Activated effector memory CD4-positive, alpha-beta T cell treated with anti-CD3 and anti-CD28 coated beads, Interleukin-2, amount 50 U/mL, for 16 hours (primary cell): ENCODE data around the gene KDM3A.

Experiments used
- DNase-seq: peaks from one replicate; pipeline ENCODE4 v3.0.0-alpha.2; 2020

KDM3A gene

GRCh38 chr2:86440631-86441391 lies at the start of gene KDM3A:
Gene KDM3A (plus strand): TSS chr2:86441371. CDS start chr2:86442048, 677 bp downstream.
- DNase-seq: peak; percentile 100

- DNase-seq: no peak
These were observed 48.2 kb upstream of the KDM3A start for GRCh38 chr2:86392873-86393518.

- no peak for DNase-seq
These were observed 47.4 kb upstream of the KDM3A start for GRCh38 chr2:86393521-86394491.

- DNase-seq: no peak
These were observed 44.8 kb upstream of the KDM3A start for GRCh38 chr2:86396291-86396785.

GRCh38 chr2:86397986-86398385 lies 43.2 kb upstream of the KDM3A start:
- DNase-seq: no peak

- DNase-seq: no peak
These were observed 42.4 kb upstream of the KDM3A start for GRCh38 chr2:86398500-86399474.

GRCh38 chr2:86400321-86400720 lies 40.9 kb upstream of the KDM3A start:
- DNase-seq: no peak

- DNase-seq: no peak
These were observed 30.6 kb upstream of the KDM3A start for GRCh38 chr2:86410581-86410980.

GRCh38 chr2:86411396-86411795 lies 29.8 kb upstream of the KDM3A start:
- no peak for DNase-seq

- no peak for DNase-seq
These were observed 29.2 kb upstream of the KDM3A start for GRCh38 chr2:86412007-86412406.

GRCh38 chr2:86413296-86414094 lies 27.7 kb upstream of the KDM3A start:
- DNase-seq: no peak

GRCh38 chr2:86414996-86415395 lies 26.2 kb upstream of the KDM3A start:
- DNase-seq: no peak

- no peak for DNase-seq
These were observed 25.0 kb upstream of the KDM3A start for GRCh38 chr2:86416146-86416545.

- DNase-seq: no peak
These were observed 23.2 kb upstream of the KDM3A start for GRCh38 chr2:86417961-86418360.

GRCh38 chr2:86420913-86421312 lies 20.3 kb upstream of the KDM3A start:
- no peak for DNase-seq

- no peak for DNase-seq
These were observed 14.9 kb upstream of the KDM3A start for GRCh38 chr2:86426271-86426670.

- DNase-seq: no peak
These were observed 11.8 kb upstream of the KDM3A start for GRCh38 chr2:86429335-86429734.

- DNase-seq: no peak
These were observed 10.8 kb upstream of the KDM3A start for GRCh38 chr2:86430368-86430767.

GRCh38 chr2:86433137-86433536 lies 8.0 kb upstream of the KDM3A start:
- no peak for DNase-seq

- DNase-seq: no peak
These were observed 6.9 kb upstream of the KDM3A start for GRCh38 chr2:86434290-86434689.

GRCh38 chr2:86435531-86435930 lies 5.6 kb upstream of the KDM3A start:
- DNase-seq: no peak
